GM12892 (cell line): ENCODE data around the gene KLHL5. TPM values are rescaled to one million over a fixed set of nuclear protein-coding genes. Genes with fewer than 3 reads are reported as not detected.
"Not testable (repeated sequence)": the region's sequence is repeated elsewhere in the genome, so short reads cannot be mapped to it uniquely, and the experiment has no call there.

ENCODE experiments used
- DNase-seq: peaks from one replicate; pipeline ENCODE4 v3.0.0; 2011; ENCODE audit not compliant: insufficient read length
- FAIRE-seq: peaks from 2 replicates; lab custom pipeline; 2011; peaks lifted over from hg19 to GRCh38; lab: Jason Lieb, UNC
- POLR2A ChIP-seq: IDR thresholded peaks from 2 replicates; pipeline ENCODE4 v1.6.1; 2011; ENCODE audit warnings: low read depth, low read length, control low read depth
- POLR2AphosphoS5 ChIP-seq: IDR thresholded peaks from 2 replicates; pipeline ENCODE4 v1.6.1; 2011; ENCODE audit warnings: low read depth, low read length, control low read depth
- TAF1 ChIP-seq: IDR thresholded peaks from 2 replicates; pipeline ENCODE4 v1.6.1; 2011; ENCODE audit warnings: low read depth, mild to moderate bottlenecking, control low read depth, low read length, borderline replicate concordance
- polyA plus RNA-seq: library from polyadenylated mRNA; unstranded; fragments of >200 nt; gene quantifications from one replicate; pipeline ENCODE4 v1.2.1, GENCODE V29; 2012; ENCODE audit warnings: missing spikeins, inconsistent platforms; ENCODE audit not compliant: missing spikeins

Gene KLHL5
- 10.7 TPM for polyA plus RNA-seq

- no peak for FAIRE-seq
- no peak for DNase-seq
- TF ChIP-seq TAF1 (no peak), POLR2AphosphoS5 (no peak), POLR2A (no peak)
These were observed at the start of gene KLHL5 for GRCh38 chr4:39062094-39062769. Gene KLHL5, plus strand, starts transcription at chr4:39062232. Its CDS starts 421 bp downstream, at chr4:39062653.

- FAIRE-seq (no peak), DNase-seq (no peak)
- TF ChIP-seq POLR2AphosphoS5 (no peak), POLR2A (no peak), TAF1 (no peak)
These were observed 48.0 kb upstream of the KLHL5 start for GRCh38 chr4:39014028-39014427.

- DNase-seq (no peak), FAIRE-seq (peak; percentile 51)
- no peak for TF ChIP-seq TAF1
These were observed 41.9 kb upstream of the KLHL5 start for GRCh38 chr4:39020130-39020529.

GRCh38 chr4:39021631-39022030, 40.4 kb upstream of the KLHL5 start:
- DNase-seq (no peak), FAIRE-seq (no peak)
- no peak for TF ChIP-seq TAF1
- no peak for TF ChIP-seq POLR2A
- no peak for TF ChIP-seq POLR2AphosphoS5

- DNase-seq (no peak), FAIRE-seq (peak; percentile 17)
- TF ChIP-seq TAF1 (no peak), POLR2A (no peak), POLR2AphosphoS5 (no peak)
These were observed 39.8 kb upstream of the KLHL5 start for GRCh38 chr4:39022241-39022640.

GRCh38 chr4:39023059-39023458, 39.0 kb upstream of the KLHL5 start:
- no peak for FAIRE-seq
- no peak for TF ChIP-seq POLR2AphosphoS5
- TF ChIP-seq POLR2A = no peak

GRCh38 chr4:39024311-39024865, 37.6 kb upstream of the KLHL5 start:
- TF ChIP-seq POLR2AphosphoS5 (no peak), POLR2A (no peak), TAF1 (no peak)

More at GRCh38 chr4:39023059-39023458, 39.0 kb upstream of the KLHL5 start:
- no peak for DNase-seq

GRCh38 chr4:39025552-39026085, 36.4 kb upstream of the KLHL5 start:
- DNase-seq (no peak), FAIRE-seq (peak; percentile 36)
- no peak for TF ChIP-seq POLR2AphosphoS5
- TF ChIP-seq TAF1 = no peak
- TF ChIP-seq POLR2A = no peak

More at GRCh38 chr4:39024311-39024865, 37.6 kb upstream of the KLHL5 start:
- DNase-seq = no peak
- FAIRE-seq = no peak

- FAIRE-seq (no peak), DNase-seq (no peak)
- TF ChIP-seq POLR2A = no peak
- TF ChIP-seq POLR2AphosphoS5 = no peak
- no peak for TF ChIP-seq TAF1
These were observed 35.9 kb upstream of the KLHL5 start for GRCh38 chr4:39026096-39026495.

GRCh38 chr4:39029752-39030694, 32.0 kb upstream of the KLHL5 start:
- TF ChIP-seq POLR2A (0 out of 2 replicates have a peak, but pooled peaks have one; percentile 26), TAF1 (no peak)
- DNase-seq (no peak), FAIRE-seq (peak; percentile 82)

- DNase-seq = no peak
- no peak for FAIRE-seq
- TF ChIP-seq POLR2AphosphoS5 (no peak), POLR2A (no peak), TAF1 (no peak)
These were observed 31.3 kb upstream of the KLHL5 start for GRCh38 chr4:39030725-39031124.

GRCh38 chr4:39031590-39032020, 30.4 kb upstream of the KLHL5 start:
- not testable (repeated sequence) for FAIRE-seq, DNase-seq
